HG02763 (cell line): ENCODE measurements around the gene KRTCAP2.
"Not testable (repeated sequence)": the region's sequence is repeated elsewhere in the genome, so short reads cannot be mapped to it uniquely, and the experiment has no call there.

Source experiments
- ATAC-seq: cut with Tn5 transposase; IDR thresholded peaks from one replicate; pipeline ENCODE4 v1.9.1; 2021; ENCODE audit warnings: mild to moderate bottlenecking, moderate library complexity; ENCODE audit not compliant: unreplicated experiment

KRTCAP2 gene

DNA sequence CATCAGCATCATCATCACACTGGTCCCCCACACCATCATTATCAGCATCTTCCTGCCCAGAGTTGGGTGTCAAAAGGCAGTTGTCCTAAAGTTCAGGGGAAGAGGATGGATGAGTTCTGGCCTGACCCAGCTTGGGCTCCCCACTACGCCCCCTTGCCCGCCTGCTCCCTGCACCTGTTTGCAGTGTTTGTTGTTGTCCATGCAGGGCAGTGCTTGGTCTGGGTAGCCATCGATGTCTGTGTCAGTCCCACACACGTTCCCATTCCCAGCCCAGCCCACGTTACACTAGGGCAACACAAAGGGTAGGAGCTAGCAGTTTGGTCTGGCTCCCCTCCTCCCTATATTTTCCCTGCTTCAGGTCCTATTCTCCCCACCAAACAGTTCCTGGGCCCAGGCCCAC, 27.8 kb upstream of the KRTCAP2 start:
- ATAC-seq = no peak

DNA sequence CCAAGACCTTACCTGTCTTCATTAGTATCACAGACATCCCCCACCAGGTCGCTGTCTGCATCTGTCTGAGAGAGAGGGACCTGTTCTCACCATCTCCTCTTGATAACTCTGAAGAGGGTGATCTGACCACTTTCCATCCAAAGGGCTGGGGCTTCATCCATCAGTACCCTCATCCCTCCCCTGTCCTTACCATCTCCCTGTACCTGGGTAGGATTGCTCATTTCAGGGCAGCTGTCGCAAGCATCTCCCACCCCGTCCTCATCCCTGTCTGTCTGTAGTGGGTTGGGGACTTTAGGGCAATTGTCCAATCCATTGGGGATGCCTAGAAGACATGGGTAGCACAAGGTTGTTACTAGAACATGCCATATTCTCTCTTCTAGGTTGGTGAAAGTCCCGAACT, 26.7 kb upstream of the KRTCAP2 start:
- ATAC-seq = no peak

DNA sequence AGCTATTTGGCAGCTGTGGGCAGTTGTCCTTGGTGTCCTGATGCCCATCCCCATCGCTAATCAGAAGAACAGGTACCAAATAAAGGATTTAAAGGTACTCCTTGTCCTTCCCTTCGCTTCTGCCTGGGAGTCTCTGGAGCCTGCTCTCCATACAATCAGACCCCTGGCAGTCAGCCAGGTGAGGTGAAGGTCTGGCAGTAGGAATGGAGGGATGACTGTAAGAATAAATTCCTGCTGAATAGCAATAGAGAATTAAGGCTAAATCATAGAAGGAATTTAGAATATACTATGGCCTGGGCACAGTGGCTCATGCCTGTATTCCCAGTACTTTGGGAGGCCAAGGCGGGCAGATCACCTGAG, 25.4 kb upstream of the KRTCAP2 start:
- ATAC-seq = no peak

DNA sequence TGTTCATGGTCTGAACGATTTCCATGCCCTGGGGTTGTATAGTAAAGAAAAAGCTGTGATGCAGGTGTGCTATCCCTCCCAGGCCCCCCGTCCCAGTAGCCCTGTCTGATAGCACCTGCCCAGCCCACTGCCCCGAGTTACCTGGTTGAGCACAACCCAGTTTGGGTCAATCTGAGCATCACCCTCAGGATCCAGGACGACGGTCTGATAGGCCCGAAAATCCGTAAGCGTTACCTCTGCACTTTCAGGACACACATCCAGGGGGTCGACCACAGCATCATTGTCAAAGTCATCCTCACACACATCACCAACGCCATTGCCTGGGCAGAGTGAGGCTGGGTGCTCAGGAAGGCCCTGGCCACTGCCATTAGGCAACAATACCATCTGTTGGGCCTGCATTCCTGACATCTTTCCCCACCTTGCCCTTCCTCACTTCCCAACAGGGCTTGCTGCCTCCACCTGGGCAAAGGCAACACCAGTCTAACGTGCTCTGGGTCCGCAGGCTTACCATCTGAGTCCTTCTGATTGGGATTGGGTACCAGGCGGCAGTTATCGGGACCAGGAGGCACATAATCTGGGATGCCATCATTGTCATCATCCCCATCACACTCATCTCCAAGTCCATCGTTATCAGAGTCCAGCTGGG, 24.9 kb upstream of the KRTCAP2 start:
- no peak for ATAC-seq

DNA sequence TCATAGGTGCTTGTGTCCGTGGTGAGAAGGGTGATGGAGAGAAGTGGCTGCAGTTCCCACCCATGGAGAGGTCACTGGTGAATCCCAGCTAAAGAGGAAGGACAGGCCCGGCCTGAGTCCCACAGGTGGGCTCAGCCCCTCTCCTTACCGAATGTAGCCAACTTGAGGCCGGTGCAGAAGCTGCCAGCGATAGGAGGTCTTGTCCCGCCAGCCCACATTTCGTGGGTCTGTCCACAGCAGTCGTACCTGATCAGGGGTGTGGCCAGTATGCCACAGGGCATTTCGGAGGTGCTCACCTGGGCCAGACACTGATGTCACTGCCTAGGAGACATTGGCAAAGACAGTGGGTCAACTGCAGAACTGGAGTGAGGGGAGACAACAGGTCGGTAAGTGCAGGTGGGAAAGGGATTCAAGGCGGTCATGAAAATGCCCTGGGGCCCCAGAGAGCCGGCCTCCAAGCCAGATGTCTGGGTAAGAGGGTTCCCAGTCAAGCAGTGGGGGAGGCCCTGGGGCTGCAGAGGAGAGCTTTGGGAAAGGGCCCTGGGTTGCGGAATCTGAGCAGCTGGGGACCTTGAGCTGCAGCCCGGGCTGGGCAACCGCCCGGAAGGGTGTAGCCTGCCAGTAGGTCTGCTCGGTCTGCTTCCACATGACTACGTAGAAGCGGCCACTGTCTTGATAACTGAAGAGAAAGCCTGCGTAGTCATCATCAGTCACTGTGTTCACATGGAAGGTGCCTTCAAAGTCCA, 24.0 kb upstream of the KRTCAP2 start:
- ATAC-seq = no peak

DNA sequence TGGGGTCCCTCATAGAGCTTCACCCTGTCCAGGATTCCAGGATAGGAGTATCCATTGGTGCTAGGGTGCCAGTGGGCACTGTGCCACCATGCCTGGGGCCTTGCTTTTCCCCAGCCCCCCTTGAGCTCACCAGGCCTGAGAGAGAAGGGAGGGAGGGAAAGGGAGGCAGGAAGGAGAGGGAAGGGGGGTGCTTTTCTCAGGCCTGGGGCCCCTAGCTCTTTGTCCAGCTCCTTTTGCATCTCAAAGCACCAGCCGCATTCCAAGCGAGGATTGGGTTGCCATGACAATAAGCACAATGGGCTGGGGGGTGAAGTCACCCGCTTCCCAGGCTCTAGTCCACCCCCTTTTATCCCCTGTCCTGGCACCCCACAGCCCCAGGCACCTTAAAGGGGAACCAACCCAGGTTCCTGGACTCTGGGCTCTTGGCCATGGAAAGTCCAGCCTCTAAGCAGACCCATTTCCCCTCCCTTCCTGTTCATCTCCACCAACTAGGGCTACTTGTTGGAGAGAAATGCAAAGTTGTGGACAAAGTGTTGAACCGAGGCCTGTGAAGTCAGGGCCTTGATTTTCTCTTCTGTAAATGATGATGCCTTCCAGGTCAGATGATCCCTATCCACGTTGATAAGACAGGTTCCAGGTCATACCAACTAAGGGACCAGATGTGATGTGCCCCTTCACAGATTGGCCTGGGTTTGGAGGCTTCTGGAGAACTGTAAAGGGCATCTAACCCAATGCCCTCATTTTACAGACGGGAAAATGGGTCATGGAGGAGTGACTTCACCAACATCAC, 23.2 kb upstream of the KRTCAP2 start:
- ATAC-seq = no peak

DNA sequence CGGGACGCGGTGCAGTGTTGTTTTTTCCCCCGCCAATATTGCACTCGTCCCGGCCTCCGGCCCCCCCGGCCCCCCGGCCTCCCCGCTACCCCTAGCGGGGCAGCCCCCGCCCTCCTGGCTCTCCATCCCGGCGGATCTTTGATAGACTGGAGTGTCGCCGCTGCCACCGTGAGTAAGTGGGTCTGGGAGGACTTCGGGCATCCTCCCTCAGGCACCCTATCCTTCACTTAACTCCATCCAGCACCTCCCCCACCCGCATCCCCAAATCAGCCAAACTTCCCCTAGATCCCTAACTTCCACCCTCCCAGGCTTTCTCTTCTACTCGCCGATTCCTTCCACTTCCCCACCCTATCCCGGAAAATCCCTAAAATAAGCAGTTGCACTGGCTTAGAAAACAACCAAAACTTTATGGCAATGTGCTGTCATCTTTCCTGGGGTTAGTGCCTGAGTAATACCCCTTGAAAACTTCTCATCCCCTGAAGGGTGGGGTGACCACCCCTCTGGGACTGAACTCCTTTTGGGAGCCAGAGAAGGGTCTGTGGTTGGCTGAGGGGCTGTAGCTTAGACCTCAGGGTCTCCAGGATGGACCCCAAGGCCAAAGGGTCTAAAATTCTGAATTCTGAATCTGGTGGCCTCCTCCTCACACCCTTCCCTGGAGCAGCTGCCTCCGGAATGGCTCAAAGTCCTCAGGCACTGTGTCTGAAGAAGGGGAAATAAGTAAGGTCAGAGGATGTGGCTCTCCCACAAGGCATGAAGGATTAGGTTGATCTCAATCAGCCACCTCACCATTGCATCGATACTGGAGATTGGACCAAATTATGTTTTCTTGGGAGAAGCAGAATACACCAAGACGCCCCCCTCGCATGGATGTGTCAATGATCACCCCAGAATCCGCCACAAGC, 22.3 kb upstream of the KRTCAP2 start:
- ATAC-seq = no peak

DNA sequence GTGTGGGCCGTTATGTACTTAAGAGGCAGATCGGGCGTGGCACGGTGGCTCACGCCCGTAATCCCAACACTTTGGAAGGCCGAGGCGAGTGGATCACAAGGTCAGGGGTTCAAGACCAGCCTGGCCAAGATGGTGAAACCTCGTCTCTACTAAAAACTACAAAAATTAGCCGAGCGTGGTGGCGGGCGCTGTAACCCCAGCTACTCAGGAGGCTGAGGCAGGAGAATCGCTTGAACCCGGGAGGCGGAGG, 20.8 kb upstream of the KRTCAP2 start:
- not testable (repeated sequence) for ATAC-seq

DNA sequence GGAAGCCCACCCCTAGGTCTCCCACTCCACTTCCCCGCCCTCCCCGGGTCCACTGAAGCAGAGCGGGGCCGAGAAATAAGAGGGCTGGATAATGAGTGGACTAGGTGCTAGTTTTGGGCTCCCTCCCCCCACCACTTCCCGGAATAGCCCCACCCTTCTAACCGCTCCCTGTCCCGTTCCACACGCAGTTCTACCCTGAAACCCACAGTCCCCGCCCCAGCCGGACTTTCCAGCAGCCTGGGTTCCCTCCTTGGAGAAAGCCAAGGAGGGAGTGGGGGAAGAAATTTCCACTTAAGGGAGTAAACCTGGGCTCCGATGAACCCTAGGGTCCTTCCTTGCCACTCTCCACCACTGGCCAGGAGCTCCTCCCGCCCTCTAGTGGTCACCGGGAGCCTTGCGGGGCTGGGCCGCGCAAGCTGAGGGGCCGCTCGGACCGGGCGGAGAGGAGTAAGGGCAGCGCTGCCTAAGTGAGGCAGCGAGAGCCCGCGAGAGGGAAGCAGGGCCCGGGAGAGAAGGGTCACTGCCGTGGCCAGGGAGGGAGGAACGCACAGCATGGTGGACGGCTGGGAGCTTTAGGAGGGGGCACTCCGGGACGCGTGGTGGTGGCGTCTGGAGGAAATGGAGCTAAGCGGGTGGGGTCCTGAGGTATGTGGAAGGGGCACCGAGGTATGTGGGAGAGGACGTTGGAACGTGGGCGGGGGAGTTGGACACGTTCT, 20.3 kb upstream of the KRTCAP2 start:
- ATAC-seq = peak; percentile 67

DNA sequence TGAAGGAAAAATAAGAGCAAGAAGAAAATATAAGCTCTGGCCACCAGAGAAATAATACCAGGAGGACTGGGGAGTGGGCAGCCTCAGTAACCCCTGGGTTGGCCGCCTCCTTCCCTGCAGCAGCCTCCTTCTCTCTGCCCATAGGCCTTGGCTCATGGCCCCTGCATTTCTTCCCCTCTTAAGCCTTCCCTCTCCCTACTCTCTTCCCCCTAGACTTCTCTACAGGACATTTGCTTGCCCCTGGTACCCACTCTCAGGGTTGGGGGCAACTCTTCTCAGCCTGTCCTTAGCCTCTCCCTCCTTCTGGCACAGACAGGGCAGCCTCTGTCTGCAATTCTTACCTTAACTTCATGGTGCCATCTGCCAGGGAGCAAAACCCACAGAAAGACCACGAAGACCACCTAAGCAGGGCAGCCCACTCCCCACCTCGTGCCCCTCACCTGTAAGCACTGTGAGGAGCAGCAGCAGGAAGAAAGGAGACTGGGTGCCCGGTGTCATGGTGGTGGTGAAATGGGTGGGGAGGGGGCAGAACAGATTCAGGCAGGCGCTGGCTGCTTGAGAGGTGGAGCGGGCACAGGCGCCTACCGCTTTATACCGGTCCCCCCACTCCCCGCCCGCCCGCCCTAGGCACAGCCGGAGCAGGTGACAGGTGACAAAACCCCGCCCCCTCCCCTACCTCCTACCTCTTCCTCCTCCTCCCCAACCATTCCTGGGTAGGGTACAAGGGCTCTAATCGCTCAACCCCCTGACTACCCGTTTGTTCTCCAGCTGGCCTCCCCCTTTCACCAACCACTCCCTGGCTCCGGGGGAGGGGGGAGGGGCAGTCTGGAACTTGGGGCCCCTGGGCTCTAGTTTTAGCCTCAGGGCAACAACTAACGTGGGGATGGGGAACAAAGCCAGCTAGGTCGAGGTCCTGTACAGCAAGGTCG, 19.5 kb upstream of the KRTCAP2 start:
- ATAC-seq = no peak

DNA sequence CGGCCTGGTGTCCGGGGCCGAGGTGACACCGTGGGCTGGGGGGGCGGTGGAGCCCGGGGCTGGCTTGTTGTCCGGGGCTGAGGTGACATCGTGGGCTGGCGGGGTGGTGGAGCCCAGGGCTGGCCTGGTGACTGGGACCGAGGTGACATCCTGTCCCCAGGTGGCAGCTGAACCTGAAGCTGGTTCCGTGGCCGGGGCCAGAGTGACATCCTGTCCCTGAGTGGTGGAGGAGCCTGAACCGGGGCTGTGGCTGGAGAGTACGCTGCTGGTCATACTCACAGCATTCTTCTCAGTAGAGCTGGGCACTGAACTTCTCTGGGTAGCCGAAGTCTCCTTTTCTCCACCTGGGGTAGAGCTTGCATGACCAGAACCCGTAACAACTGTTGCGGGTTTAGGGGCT, 18.8 kb upstream of the KRTCAP2 start:
- no peak for ATAC-seq

DNA sequence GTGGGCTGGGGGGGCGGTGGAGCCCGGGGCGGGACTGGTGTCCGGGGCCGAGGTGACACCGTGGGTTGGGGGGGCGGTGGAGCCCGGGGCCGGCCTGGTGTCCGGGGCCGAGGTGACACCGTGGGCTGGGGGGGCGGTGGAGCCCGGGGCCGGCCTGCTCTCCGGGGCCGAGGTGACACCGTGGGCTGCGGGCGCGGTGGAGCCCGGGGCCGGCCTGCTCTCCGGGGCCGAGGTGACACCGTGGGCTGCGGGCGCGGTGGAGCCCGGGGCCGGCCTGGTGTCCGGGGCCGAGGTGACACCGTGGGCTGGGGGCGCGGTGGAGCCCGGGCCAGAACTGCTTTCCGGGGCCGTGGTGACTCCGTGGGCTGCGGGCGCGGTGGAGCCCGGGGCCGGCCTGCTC, 16.8 kb upstream of the KRTCAP2 start:
- not testable (repeated sequence) for ATAC-seq

DNA sequence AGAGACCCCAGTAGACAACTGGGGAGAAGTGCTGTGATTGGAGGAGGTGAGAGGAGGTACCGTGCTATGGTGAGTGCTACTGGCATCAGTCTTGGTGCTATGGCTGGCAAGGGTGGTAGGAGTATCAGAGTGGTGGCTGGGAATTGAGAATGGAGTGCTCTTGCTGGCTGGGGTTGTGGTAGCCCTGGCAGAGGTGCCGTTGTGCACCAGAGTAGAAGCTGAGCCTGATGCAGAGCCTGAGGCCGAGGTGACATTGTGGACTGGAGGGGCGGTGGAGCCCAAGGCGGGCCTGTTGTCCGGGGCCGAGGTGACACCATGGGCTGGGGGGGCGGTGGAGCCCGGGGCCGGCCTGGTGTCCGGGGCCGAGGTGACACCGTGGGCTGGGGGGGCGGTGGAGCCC, 15.2 kb upstream of the KRTCAP2 start:
- ATAC-seq = no peak

DNA sequence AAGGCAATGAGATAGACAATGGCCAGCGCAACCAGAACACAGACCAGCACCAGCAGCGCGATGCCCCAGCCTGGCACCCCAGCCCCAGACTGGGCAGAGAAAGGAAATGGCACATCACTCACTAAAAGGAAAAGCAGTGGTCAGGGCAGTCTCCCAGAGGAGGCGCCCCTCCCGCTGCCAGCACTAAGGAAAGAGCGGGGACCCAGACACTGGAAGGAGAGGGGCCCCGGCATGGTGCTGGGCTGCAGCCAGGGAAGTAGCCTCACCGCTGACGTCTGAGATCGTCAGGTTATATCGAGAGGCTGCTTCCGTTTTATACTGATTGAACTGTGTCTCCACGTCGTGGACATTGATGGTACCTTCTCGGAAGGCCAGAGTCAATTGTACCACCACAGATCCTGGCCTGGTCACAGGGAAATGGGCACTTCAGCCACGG, 14.4 kb upstream of the KRTCAP2 start:
- ATAC-seq = no peak

DNA sequence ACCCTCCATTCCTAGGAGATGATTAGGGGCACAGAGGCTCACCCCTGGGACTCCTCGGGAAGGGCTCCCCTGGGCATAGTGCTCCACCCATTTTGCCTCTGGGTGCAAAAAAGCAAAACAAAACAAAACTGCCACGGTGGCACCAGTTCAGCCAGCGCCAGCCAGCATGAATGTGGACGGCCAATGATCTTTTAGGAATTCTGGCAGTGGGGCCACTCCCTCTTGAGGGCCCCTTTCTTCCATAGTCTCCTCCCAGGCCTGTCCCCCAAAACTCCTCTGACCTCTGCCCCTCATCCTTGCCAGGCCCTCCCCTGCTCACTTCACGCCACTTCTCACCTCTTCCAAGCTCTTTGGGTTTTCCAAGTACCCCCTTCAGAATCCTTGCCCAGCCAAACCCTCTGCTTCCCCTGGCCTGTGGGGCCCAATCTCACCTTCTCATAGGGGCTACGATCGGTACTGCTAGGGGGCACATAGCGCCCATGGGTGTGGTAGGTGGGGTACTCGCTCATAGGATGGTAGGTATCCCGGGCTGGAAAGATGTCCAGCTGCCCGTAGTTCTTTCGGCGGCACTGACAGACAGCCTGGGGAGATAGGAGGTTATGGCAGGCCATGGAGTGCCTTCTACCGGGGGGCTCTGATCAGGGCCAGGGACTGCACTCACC, 13.8 kb upstream of the KRTCAP2 start:
- no peak for ATAC-seq

DNA sequence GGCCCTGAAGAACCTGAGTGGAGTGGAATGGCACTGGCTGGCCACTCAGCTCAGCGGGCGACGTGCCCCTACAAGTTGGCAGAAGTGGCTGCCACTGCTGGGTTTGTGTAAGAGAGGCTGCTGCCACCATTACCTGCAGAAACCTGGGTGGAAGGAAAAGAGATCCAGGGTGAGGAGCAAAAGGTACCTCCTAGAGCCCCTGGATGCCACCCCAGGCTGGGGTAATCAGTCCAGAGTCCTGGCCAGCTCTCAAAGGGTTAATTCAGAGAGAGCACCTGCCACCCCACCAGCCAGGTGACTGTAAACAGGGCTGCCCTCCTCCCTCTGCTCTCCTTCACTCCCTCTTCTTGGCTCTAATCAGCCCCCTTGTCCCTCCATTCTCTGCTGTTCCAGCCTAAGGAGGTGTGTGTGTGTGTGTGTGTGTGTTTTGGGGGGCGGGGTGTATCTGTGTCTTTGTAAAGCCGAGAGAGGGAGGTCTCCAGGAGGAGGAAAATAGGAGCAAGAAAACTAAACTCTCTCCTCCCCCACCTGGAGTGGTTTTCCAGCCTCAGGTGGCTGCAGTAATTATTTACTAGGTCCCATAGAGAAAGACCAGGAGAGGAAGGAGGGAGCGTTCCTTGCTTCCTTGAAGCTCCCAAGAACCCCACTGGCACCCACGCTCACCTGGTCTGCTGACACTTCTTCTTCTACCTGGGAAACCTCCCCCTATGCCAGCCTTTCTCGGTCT, 13.1 kb upstream of the KRTCAP2 start:
- no peak for ATAC-seq

DNA sequence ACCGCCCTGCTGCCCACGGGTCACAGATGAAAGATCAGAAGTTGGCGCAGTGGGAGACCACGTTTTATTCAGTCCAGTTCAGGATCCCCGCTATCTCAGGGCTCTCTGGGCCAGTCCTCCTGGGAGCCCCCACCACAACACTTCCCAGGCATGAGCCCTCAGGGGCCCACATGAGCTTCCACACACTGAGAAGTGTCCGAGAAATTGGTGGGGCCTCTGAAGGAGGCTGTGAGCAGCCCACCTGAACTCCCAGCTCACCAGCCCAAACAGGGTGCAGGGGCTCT, 12.6 kb upstream of the KRTCAP2 start:
- ATAC-seq = no peak
